CD4-positive, alpha-beta T cell treated with Interleukin-4 for 1 hour (primary cell): ENCODE measurements around the gene CAPN5.

Source experiments
- DNase-seq, 2 donors: peaks; one replicate each; pipeline ENCODE4 v3.0.0-alpha.2; 2020 to 2022

The CAPN5 gene

GRCh38 chr11:77154381-77155081, 87.8 kb downstream of the CAPN5 start:
- no peak for DNase-seq

GRCh38 chr11:77155082-77155475, 88.3 kb downstream of the CAPN5 start:
- no peak for DNase-seq

GRCh38 chr11:77155556-77156130, 88.9 kb downstream of the CAPN5 start:
- no peak for DNase-seq

GRCh38 chr11:77156396-77157195, 89.8 kb downstream of the CAPN5 start:
- no peak for DNase-seq

GRCh38 chr11:77158041-77158695, 91.4 kb downstream of the CAPN5 start:
- DNase-seq, result no peak

- no peak for DNase-seq
Measured at GRCh38 chr11:77159219-77159936, 92.6 kb downstream of the CAPN5 start.

- no peak for DNase-seq
Measured at GRCh38 chr11:77159937-77160495, 93.2 kb downstream of the CAPN5 start.

- DNase-seq, result no peak
Measured at GRCh38 chr11:77163271-77163670, 96.5 kb downstream of the CAPN5 start.

GRCh38 chr11:77165066-77165465, 98.3 kb downstream of the CAPN5 start:
- DNase-seq, result no peak

GRCh38 chr11:77166021-77166420, 99.2 kb downstream of the CAPN5 start:
- DNase-seq, result no peak

GRCh38 chr11:77167111-77167626, 100.4 kb downstream of the CAPN5 start:
- DNase-seq, result no peak

- no peak for DNase-seq
Measured at GRCh38 chr11:77167791-77168190, 101.0 kb downstream of the CAPN5 start.

- no peak for DNase-seq
Measured at GRCh38 chr11:77170107-77170506, 103.3 kb downstream of the CAPN5 start.

- no peak for DNase-seq
Measured at GRCh38 chr11:77171254-77171653, 104.5 kb downstream of the CAPN5 start.

GRCh38 chr11:77171885-77172665, 105.3 kb downstream of the CAPN5 start:
- DNase-seq, result no peak

GRCh38 chr11:77172666-77172982, 105.9 kb downstream of the CAPN5 start:
- DNase-seq, result no peak

GRCh38 chr11:77173494-77173893, 106.7 kb downstream of the CAPN5 start:
- no peak for DNase-seq

GRCh38 chr11:77174559-77174958, 107.8 kb downstream of the CAPN5 start:
- no peak for DNase-seq

- no peak for DNase-seq
Measured at GRCh38 chr11:77175021-77175842, 108.5 kb downstream of the CAPN5 start.
